OCI-LY1 (cell line): ENCODE results near the gene CLCN6.

ENCODE experiments used
- EZH2 ChIP-seq: fragments of 200-600 bp; sonication (generic), shearing (Covaris generic); IDR thresholded peaks from 2 replicates; pipeline ENCODE4 v1.8.0; 2017; ENCODE audit warnings: borderline replicate concordance, mixed run types, mild to moderate bottlenecking, antibody characterized with exemption, low read length, moderate library complexity, mixed read lengths
- TF ChIP-seq, protein P1 (sequence below): fragments of 200-600 bp; sonication (generic), shearing (Covaris generic); IDR thresholded peaks from 2 replicates; pipeline ENCODE4 v1.5.1; 2017; ENCODE audit warnings: mild to moderate bottlenecking, antibody characterized with exemption, low read length, moderate library complexity, mixed read lengths

DNA sequence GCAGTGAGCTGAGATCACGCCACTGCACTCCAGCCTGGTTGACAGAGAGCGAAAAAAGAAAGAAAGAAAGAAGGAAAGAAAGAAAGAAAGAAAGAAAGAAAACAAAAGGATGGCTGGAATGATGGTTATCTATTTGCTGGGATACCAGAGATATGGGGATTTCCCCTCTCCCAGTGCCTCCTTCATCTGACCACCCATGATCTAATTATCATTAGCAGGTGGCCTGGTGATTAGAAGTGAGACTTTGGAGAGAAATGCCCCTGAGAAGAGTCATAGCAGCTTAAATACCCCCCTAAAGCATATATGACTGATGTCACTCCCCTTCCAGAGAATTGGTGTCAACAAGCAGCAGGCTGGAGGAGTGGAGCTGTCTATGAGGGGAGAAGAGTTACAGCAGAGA, 54.1 kb downstream of the CLCN6 start:
- TF ChIP-seq, protein P1, sequence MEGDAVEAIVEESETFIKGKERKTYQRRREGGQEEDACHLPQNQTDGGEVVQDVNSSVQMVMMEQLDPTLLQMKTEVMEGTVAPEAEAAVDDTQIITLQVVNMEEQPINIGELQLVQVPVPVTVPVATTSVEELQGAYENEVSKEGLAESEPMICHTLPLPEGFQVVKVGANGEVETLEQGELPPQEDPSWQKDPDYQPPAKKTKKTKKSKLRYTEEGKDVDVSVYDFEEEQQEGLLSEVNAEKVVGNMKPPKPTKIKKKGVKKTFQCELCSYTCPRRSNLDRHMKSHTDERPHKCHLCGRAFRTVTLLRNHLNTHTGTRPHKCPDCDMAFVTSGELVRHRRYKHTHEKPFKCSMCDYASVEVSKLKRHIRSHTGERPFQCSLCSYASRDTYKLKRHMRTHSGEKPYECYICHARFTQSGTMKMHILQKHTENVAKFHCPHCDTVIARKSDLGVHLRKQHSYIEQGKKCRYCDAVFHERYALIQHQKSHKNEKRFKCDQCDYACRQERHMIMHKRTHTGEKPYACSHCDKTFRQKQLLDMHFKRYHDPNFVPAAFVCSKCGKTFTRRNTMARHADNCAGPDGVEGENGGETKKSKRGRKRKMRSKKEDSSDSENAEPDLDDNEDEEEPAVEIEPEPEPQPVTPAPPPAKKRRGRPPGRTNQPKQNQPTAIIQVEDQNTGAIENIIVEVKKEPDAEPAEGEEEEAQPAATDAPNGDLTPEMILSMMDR = no peak
- no peak for TF ChIP-seq EZH2
